ENCODE results near the gene LKAAEAR1. TPM values are rescaled to one million over a fixed set of nuclear protein-coding genes. Genes with fewer than 3 reads are reported as not detected.

Gene LKAAEAR1
- total and polyA plus RNA-seq, 2 of the 13 experiments (the other 11 are each of a cell fraction or from before 2014, with no cell fraction given): not detected

DNA sequence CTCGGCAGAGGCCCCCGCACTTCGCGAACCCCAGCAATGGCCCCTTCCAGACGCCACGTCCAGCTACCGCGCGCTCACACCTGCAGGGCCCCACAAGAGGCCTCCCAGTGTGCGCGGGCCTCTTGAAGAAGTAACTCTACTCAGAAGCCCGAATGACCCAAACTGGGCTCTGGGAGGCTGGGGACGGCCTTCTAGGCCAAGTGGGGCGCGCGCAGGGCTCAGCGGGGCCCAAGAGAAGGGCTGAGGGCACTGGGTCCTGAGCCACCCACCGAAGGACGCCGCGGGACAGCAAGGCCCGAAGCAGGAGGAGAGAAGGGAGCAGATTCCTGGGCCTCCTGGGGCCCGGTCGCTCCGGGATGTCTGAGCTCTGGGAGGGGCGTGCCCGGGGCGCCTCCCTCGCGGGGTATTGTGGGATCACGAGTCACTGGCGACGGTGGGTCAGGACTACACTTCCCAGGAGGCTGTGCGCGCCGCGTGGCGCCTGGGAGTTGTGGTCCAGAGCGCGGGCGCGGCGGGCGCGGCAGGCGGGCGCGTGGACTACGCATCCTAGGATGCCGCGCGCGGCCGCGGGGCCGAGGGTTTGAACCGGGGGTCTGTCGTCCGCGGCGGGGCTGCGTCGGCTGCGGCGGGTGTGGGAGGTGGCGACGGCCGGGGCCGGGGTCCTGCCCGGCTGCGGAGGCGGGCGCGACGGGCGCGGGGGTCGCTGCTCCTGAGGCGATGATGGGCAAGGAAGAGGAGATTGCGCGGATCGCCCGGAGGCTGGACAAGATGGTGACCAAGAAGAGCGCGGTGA, 21.4 kb downstream of the LKAAEAR1 start, which contains the start of gene TCEA2 (continued):
- TF ChIP-seq, protein P1, sequence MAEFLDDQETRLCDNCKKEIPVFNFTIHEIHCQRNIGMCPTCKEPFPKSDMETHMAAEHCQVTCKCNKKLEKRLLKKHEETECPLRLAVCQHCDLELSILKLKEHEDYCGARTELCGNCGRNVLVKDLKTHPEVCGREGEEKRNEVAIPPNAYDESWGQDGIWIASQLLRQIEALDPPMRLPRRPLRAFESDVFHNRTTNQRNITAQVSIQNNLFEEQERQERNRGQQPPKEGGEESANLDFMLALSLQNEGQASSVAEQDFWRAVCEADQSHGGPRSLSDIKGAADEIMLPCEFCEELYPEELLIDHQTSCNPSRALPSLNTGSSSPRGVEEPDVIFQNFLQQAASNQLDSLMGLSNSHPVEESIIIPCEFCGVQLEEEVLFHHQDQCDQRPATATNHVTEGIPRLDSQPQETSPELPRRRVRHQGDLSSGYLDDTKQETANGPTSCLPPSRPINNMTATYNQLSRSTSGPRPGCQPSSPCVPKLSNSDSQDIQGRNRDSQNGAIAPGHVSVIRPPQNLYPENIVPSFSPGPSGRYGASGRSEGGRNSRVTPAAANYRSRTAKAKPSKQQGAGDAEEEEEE (CRISPR knock-in tag; IDR thresholded peaks at IDR 0.05; ENCODE audit: borderline replicate concordance): 0 out of 2 replicates have a peak, but pooled peaks have one; percentile 58
- TF ChIP-seq ZKSCAN8 (CRISPR knock-in tag; IDR thresholded peaks at IDR 0.05; ENCODE audit: borderline replicate concordance) (peak; percentile 69), JUN (CRISPR knock-in tag; IDR thresholded peaks at IDR 0.05) (no peak), SP5 (CRISPR knock-in tag; IDR thresholded peaks at IDR 0.05; ENCODE audit: borderline replicate concordance, low read depth) (peak; percentile 66; the same call in 1 of the 2 replicates), ZNF776 (CRISPR knock-in tag; IDR thresholded peaks at IDR 0.05) (peak; percentile 92), ISL2 (CRISPR knock-in tag; IDR thresholded peaks at IDR 0.05) (no peak; the same call in none of the 2 replicates), KDM6A (CRISPR knock-in tag; IDR thresholded peaks at IDR 0.05; ENCODE audit: low read depth) (0 out of 2 replicates have a peak, but pooled peaks have one; percentile 16), ZIK1 (CRISPR knock-in tag; IDR thresholded peaks at IDR 0.05; ENCODE audit: borderline replicate concordance, low read depth) (peak; percentile 80; the same call in 1 of the 2 replicates), ZBTB7B (CRISPR knock-in tag; IDR thresholded peaks at IDR 0.05) (peak; percentile 77), MAFF (IDR thresholded peaks at IDR 0.05; ENCODE audit: low read depth, low read length) (no peak), ZNF549 (CRISPR knock-in tag; IDR thresholded peaks at IDR 0.05) (no peak), ZNF124 (CRISPR knock-in tag; IDR thresholded peaks at IDR 0.05) (peak; percentile 97), ZNF367 (CRISPR knock-in tag; IDR thresholded peaks at IDR 0.05; ENCODE audit: borderline replicate concordance) (peak; percentile 49; the same call in 1 of the 2 replicates), TAF15 (IDR thresholded peaks at IDR 0.05; ENCODE audit: low read depth, low read length, poor library complexity, severe bottlenecking) (peak; percentile 97)
- TF ChIP-seq, protein P2, sequence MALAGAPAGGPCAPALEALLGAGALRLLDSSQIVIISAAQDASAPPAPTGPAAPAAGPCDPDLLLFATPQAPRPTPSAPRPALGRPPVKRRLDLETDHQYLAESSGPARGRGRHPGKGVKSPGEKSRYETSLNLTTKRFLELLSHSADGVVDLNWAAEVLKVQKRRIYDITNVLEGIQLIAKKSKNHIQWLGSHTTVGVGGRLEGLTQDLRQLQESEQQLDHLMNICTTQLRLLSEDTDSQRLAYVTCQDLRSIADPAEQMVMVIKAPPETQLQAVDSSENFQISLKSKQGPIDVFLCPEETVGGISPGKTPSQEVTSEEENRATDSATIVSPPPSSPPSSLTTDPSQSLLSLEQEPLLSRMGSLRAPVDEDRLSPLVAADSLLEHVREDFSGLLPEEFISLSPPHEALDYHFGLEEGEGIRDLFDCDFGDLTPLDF (CRISPR knock-in tag; IDR thresholded peaks at IDR 0.05): peak; percentile 69; the same call in 1 of the 2 replicates
- TF ChIP-seq, protein P3, sequence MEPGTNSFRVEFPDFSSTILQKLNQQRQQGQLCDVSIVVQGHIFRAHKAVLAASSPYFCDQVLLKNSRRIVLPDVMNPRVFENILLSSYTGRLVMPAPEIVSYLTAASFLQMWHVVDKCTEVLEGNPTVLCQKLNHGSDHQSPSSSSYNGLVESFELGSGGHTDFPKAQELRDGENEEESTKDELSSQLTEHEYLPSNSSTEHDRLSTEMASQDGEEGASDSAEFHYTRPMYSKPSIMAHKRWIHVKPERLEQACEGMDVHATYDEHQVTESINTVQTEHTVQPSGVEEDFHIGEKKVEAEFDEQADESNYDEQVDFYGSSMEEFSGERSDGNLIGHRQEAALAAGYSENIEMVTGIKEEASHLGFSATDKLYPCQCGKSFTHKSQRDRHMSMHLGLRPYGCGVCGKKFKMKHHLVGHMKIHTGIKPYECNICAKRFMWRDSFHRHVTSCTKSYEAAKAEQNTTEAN (CRISPR knock-in tag; conservative IDR thresholded peaks at IDR 0.05): peak; percentile 61; the same call in 1 of the 2 replicates
- TF ChIP-seq, protein P4, sequence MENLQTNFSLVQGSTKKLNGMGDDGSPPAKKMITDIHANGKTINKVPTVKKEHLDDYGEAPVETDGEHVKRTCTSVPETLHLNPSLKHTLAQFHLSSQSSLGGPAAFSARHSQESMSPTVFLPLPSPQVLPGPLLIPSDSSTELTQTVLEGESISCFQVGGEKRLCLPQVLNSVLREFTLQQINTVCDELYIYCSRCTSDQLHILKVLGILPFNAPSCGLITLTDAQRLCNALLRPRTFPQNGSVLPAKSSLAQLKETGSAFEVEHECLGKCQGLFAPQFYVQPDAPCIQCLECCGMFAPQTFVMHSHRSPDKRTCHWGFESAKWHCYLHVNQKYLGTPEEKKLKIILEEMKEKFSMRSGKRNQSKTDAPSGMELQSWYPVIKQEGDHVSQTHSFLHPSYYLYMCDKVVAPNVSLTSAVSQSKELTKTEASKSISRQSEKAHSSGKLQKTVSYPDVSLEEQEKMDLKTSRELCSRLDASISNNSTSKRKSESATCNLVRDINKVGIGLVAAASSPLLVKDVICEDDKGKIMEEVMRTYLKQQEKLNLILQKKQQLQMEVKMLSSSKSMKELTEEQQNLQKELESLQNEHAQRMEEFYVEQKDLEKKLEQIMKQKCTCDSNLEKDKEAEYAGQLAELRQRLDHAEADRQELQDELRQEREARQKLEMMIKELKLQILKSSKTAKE (CRISPR knock-in tag; IDR thresholded peaks at IDR 0.05; ENCODE audit: borderline replicate concordance): peak; percentile 30; the same call in 1 of the 2 replicates
- TF ChIP-seq, protein P5, sequence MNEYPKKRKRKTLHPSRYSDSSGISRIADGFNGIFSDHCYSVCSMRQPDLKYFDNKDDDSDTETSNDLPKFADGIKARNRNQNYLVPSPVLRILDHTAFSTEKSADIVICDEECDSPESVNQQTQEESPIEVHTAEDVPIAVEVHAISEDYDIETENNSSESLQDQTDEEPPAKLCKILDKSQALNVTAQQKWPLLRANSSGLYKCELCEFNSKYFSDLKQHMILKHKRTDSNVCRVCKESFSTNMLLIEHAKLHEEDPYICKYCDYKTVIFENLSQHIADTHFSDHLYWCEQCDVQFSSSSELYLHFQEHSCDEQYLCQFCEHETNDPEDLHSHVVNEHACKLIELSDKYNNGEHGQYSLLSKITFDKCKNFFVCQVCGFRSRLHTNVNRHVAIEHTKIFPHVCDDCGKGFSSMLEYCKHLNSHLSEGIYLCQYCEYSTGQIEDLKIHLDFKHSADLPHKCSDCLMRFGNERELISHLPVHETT (CRISPR knock-in tag; conservative IDR thresholded peaks at IDR 0.05): peak; percentile 93

Measured in HepG2 (cell line).